HuH-7.5 (cell line): ENCODE data around the gene ABTB1.

ENCODE experiments used
- DNase-seq: peaks from one replicate; pipeline ENCODE4 v3.0.0; 2011; ENCODE audit warnings: low spot score

ABTB1 gene

DNA sequence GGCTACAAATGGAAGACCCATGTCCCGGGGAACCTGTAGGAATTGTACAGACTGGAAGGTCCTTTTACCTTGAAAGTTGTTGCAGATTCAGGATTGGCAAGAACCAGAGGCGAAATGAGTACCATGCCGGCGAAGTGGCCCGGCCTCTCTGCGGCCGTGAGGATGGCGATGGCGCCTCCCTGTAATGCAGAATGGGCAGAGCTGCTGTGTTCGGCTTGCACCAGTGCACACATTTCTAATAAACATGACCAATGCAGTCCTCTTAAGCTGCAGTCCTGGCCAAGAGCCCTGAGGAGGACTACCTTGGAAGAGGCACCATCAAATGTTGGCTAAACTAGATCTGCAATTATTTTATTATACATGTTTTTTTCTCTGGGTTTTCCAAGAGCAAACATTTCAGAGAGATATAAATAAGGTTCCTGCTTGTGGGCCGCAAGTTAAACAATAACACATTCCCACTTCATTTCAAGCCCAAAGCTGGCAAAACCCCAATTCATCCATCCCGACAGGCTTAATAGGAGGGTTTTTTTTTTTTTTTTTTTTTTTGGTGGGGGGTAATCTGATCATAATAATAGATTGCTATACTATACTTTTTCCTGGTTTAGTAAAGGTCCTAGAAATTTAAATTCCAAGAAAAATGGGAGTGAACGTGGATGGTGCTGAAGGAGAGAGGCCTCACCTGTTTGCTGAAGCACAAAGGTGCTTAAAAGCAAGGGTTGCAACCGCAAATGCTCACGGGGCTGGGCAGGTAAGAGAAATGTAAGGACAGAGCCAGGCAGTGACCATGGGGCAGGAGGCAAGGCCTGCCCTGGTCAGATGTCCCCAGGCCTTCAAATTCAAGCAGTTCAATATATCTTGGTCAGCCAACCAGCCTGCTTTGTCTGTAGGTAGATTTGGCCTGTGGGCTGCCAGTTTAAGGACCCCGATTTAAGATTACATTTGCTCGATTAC, 48.5 kb downstream of the ABTB1 start:
- no peak for DNase-seq

DNA sequence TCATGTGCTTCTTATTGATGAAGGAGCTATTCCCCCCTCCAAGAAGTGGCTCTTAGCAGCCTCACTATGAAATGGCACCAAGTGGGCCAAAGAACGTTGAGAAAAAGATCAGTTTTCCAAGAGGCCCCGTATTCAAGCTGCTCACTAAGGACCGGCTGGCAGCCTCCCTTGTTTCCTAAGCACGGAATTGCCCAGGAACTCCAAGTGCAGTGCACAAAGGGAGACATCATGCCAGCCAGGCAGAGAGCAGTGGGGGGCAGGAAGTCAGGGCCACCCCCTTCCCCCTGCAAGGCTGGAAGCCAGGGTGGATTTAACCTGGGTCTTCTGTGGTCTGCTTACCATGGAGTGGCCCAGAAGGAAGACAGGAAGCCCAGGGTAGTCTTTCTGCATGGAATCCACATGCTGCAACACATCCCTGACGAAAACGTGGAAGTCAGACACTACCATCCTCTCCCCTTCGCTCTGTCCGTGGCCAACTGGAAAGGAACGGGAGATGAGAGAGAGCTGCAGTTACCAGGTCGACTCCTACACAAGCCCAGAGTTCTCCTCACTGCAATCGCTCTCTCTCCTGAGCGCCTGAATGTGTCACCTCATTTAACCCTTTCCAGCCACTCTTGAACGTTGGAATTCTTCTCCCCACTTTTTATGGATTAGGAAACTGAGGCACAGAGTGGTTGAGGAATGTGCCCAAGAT, 49.5 kb downstream of the ABTB1 start:
- DNase-seq = no peak

- DNase-seq = no peak
These were observed 50.3 kb downstream of the ABTB1 start for GRCh38 chr3:127723011-127723567.

DNA sequence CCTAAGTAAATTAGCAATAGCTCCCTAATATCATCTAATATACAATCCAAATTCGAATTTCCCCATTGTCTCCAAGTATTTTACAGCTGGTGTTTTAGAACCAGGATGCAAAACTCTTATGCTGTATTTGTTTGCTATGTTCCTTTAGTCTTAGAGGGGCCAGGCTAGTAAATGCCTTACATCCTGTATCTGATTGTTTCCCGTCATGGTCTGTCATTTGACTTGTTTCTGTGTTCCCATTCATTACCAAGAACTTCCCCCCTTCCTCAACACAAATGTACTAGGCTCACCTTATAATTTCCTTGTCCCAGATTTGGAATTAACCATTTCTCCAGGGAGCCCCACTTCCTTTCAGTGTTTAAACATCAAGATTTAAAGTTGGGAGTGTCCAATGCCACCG, 54.1 kb downstream of the ABTB1 start:
- no peak for DNase-seq

- DNase-seq = no peak
These were observed 55.8 kb downstream of the ABTB1 start for GRCh38 chr3:127728417-127729015.

DNA sequence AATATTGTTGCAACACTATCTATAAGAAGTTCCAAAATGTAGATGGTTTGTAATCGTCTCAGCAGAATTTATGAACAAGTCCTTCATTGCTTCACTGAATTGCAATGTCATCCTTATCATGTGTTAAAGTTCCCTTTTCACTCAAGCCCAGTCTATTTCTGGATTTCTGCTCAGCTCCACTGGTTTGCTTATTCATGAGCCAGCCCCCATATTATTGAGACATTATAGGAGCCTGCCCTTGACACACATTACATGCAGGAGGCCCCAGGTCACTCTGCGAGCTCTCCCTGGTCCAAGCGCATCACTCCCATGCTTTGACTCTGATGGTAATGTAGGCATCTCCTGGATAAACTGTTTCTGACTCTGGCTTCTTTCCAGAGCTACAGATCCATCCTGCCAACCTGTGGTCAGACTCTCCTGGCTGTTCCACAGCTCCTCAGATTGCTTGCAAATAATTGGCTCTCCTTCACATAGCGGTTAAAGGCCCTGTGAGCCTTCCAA, 56.9 kb downstream of the ABTB1 start:
- no peak for DNase-seq

- no peak for DNase-seq
These were observed 57.4 kb downstream of the ABTB1 start for GRCh38 chr3:127730171-127730570.
